ENCODE results near the gene ARFIP1.

Gene ARFIP1

DNA sequence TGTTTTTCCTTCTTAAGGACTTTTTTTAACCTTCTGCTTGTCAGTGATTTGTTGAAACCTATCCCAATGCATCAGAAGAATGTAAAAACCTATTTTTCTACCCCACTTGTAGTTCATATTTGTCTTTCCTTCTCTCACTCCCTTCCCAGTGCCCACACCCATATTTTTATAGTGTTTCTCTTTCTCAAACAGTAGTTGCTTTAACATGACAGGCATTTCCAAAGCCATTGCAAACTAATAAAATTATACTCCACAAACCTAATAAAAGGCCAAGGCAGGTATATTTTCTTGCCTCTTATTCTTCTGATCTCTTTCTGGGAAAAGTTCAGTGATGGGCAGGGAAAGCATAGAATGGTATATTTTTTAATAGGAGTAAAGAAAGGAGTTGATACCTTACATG is 120.6 kb downstream of the ARFIP1 start:
- DNase-seq: no peak

DNA sequence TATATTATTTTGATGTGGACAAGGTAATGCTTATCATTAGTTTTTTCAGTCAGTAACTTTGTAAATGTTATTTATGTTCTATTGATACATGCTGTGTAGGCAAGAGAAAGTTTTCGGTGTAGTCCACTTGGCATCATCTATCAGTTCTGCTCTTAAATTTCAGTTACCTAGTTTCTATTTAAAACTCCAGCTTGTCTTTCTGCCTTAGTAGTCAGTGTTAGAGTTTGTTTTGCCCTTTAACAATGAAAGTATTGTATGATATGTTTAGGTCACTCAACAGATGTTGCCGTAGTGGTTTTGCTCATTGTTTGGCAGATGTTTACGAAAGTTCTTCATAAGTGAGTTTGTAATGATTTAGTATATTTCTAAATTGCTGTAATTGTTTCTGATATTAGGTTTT is 121.5 kb downstream of the ARFIP1 start:
- DNase-seq: no peak

DNA sequence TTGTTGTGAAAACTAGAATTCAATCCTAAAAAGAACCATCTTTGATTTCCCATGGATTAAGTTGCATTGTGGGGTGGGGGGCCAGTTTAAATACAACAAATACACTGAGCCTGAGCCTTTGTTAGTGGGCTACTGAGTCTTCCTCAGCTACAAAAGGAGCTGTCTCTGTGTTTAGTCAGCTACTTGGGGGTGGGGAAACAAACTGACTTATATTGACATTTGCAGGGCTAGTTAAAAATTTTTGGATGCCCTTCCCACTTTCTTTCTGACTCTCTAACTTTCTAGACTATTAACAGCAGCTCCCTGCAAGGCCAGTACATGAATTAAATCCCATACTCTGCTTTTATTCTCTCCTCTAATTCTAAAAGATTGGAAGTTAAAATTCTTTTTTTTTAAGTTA is 123.9 kb downstream of the ARFIP1 start:
- DNase-seq: no peak

DNA sequence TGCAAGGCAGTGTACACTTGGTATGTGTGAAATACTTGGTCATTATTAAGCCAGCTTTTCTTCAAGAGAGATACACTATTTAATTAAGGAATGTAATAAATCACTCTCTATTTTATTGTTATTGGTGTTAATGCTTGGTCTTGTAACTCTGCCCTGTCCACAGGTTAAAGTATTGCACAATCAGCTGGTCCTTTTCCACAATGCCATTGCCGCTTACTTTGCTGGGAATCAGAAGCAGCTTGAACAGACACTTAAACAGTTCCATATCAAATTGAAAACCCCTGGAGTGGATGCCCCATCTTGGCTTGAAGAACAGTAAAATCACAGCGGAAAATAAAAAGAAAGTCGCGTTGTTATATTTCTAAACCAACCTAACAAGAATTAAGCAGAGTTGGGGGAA is 130.1 kb downstream of the ARFIP1 start:
- no peak for DNase-seq

DNA sequence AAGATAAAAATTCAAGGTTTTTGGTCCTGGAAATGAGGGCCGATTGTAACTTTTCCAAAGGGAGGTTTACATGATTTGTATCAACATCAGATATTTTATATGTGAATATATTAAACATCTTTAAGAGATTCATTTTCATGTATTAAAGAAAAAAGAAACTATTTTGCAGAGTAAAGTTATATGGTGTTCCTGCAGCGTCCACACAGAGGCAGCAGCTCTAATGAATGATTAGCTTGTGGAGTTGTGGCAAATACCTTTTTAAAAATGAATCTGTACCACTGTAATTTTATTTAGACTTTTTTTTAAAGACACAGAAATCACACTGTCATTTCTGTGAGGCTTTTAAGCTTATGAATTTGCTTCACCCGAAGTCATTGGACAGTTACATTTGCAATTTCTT is 130.8 kb downstream of the ARFIP1 start:
- no peak for DNase-seq

DNA sequence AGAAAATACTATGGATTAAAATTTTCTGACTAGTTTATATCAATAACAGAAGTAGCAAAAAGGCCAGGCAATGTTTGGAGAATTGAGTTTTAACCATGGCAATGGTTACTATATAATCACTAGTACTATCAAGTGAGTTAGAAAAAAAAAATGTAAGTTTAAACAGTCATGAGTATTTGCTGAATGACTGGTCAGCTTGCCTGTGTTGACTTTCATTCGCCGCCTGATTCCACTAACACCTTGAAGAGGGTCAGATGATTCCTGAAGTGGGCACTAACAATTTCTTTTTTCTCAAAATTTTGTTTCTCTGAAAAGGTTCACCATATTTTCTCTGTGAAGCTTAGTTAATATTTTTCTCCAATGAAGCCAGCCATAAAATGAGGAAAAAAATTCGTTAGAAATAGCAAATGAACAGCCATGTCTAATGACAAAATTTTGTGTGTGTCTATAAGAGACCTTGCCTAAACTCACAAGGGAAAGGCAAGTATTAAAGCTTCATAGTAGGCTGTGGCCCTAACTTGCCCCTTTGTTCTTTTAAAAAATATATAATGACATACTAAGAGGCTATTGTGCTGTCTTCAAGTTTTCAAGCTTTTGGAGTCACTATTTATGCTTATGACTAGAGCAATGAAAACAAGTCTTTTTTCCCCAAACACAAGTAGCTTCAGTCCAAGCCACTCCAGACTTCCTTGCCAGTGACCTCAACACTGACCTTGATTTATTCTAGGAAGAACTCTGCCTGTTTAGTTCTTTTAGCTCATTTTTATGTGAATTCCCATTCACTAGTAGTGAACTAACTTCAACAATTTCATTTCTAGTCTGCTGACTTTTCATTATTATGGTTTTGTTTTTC is 138.0 kb downstream of the ARFIP1 start:
- DNase-seq: no peak

DNA sequence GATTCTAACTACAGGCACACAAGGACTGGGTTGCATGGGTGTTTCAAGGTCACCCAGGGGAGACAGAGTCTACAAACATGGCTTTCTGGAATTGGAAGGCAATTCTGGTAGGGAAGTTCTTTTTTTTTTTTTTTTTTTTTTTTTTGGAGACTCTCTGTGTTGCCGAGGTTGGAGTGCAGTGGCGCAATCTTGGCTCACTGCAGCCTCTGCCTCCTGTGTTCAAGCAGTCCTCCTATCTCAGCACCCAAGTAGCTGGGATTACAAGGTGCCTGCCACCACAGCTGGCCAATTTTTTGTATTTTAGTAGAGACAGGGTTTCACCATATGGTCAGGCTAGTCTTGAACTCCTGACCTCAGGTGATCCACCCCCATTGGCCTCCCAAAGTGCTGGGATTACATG is 140.1 kb downstream of the ARFIP1 start:
- no peak for DNase-seq

DNA sequence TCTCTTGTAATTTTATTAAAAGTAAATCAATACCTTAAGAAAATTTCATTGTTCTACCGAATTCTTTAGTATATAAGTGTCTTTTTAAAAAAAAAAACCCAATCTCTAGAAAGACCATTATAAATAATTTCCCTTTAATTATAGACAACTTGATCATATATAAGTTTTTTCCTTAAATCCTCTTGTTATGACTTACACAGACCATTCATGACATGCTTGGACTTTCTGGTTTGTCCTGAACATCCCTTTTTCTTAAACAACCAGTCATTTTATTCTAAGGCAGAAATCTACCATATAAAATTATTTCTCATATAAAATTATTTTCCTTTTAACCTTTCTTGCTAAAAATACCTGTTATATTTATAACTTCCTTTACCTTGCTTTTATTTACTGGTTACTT is 141.0 kb downstream of the ARFIP1 start:
- no peak for DNase-seq

DNA sequence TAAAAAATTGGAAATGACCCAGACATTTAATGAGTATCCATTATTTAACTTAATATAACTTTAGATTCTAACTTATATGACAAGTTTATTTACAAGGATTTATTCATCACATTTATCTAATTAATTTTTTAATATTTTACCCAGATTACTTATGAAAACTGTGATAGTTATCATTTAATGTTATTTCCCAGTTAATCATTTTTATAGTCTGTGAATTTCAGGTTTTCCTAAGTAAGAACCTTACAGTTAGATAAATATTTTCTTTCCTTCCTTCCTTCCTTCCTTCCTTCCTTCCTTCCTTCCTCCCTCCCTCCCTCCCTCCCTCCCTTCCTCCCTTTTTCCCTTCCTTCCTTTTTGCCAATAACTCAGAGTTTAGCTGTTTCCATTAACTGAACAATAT is 141.5 kb downstream of the ARFIP1 start:
- no peak for DNase-seq

DNA sequence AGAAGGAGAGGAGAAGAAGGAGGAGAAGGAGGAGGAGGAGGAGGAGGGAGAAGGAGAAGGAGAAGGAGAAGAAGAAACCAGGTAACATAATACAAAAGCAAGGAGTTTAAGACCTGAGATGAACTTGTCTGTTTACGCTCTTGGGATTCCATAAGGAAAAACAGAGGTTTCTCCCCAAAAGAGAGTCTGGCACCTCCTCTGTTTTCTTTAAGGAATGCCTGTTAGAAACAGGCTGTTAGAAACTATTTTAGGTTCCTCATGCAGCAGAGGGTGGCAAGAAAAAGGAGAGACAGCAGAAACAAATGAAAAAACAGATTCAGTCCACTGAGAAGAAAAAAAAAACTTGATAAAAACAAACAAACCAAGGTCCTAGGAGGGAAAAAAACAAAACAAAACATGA is 146.1 kb downstream of the ARFIP1 start:
- no peak for DNase-seq

DNA sequence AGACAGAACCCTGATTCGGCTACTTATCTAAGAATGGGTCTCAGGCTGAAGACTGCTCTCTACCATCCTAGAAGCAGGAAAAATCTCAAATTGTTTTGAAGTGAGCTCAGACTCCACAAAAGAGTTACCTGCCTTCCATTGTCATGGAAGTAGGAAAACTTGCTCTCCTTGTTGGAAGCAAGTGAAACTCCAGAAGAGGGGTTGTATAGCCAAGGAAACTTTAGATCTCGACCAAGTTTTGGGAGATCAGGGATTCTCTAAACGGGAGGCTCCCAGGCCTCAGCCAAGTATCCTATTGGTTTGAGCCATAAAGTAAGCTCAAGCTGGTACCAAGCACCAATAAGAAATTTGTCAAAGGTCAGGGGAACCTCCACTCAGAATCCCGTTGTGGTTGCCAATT is 147.2 kb downstream of the ARFIP1 start:
- no peak for DNase-seq

DNA sequence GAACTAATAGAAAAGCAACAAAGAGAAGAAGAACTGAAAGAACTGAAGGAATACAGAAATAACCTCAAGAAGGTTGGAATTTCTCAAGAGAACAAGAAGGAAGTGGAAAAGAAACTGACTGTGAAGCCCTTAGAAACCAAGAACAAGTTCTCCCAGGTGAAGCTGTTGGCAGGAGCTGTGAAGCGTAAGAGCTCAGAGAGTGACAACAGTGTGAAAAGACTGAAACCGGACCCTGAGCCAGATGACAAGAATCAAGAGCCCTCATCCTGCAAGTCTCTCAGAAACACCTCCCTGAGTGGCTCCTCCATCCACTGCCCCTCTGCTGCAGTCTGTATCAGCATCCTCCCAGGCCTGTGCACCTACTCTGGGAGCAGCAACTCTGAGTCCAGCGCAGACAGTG is 148.0 kb downstream of the ARFIP1 start:
- DNase-seq: no peak

DNA sequence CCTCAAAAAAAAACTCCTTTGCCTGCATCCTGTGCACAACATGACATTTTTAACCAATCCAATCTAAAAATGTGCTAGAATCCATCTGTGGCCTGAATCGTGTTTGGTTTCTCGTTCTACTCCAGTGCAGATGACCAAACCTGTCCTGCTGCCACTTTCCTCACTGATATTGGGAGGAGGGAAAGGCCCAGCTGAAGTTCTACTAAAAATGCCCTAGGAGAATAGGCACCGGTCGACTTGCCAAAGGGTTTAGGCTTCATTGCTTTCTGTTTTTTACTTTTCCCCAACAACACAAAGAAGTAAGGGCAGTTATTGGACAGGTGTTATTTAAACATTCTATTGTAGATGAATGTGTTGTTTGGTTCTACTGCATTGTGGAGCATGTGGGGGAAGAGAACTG is 148.5 kb downstream of the ARFIP1 start:
- no peak for DNase-seq

DNA sequence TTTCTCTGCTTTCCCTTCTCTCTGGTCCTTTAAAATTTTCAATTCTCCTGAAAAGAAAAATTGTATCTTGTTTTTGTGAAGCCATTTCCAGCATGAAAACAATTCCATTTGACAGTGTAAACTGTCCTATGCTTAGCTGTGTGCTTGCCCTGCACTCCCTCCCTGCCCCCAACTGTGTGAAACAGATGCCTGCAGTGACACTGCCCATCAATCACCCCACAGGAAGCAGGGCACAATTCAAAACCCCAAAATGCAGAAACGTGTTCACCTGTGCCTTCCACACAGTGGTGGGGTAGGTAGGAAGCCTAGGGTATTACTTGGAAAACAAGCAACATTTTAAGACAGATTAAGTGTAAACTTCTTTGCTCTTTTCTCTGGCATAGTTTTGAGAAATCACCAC is 150.1 kb downstream of the ARFIP1 start:
- DNase-seq: no peak

DNA sequence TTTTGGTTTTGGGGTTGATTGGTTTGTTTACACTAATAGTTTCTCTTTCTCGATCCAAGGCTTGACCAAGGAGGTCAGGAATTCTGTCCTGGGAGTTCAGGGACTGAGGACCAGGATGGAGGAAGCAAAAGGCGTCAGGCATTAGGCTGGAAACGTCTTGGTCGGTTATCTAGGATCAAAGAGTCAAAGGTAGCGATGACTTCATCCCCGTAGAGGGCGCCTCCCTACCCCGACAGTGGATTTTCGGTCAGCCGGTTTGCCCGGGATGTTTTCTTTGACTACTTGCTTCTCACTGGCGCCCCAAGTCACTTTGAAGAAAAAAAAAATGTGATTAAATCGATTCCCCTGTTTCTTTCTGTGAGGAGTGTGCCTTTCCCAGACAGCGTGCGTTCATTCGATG is 155.4 kb downstream of the ARFIP1 start:
- DNase-seq: peak; percentile 51

DNA sequence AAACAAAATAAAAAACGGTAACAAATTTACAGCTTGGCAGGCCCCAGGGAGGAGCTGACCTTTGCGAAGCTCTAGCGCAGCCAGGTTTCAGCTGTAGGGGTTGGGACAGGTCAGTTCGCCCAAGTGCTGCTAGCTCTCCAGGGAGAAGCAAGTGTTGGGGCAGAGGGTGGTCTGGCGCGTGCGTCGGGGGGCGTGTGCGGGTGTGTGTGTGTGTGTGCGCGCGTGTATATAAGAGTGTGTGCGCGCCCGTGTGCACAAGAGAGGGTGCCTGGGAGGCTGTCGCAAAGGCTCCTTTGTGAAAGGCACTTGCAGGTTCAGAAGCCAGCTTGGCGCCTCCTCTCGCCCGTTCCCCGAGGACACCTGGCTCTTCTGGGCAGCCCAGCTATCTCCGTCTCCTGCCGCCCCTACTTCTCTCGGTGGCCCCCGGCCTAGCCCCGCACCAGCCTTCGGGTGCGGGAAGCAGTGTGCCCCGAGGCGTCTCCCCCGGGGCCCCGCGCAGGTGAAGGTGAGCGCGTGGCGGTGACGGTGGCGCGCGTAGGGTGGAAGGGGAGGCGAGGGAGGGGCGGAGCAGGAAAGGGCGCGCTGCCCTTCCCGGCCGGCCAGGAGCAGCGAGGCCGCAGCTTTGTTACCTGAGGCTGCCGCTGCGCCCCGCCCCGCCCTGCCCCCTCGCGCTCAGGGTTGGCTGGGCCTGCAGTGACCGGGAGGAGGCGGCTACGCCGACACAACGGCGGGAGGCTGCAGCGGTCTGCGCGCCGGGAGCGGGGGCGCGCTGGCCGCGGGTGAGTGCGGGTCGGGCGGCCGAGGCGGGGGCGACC is 156.1 kb downstream of the ARFIP1 start, which contains the start of gene FHDC1:
Gene FHDC1, plus strand, starts transcription at position 693 of the 815 bp plus-strand sequence. CDS start 6,735 bp downstream, outside the sequence.
- peak; percentile 68 for DNase-seq

DNA sequence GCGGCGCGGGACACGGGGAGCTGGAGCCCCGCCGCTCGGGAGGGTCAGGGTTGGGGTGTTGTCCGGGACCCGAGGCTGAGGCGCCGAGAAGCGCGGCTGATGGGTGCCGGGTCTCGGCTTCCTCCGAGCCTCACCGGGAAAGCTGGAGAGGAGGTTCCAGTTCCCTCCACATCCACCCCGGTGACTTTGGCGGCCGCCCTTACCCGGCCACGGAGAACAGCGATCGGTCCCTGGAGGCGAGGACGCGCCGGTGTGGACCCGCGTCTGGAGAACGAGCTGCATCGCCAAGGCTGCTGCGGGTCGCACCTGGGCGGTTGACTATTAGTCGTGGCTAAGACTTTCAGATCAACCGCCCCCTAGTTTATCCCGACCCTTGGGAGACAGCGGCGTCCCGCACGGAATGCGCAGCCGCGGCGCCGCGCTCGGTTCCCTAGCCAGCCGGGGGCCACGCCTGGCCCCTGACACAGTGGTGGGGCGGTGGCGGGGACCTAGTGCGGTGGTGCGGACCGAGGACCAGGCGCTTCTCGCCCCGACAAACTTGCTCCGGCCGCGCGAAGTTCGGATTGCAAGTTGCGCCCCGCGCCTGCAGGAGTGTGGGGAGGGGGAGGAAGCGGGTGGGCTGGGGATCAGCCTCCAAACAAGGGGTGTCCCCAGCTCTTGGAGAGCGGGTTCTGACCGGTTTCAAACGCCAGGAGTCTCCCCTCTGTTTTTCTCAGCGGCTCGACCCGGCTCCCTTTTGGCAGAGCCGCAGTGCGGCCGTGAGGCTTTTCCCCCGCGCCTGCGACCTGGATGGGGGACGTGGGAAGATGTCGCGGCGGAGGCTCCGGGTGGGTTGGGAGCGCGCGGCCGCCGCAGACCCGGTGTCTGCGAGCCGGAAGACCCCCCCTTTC is 156.9 kb downstream of the ARFIP1 start:
- peak; percentile 18 for DNase-seq

DNA sequence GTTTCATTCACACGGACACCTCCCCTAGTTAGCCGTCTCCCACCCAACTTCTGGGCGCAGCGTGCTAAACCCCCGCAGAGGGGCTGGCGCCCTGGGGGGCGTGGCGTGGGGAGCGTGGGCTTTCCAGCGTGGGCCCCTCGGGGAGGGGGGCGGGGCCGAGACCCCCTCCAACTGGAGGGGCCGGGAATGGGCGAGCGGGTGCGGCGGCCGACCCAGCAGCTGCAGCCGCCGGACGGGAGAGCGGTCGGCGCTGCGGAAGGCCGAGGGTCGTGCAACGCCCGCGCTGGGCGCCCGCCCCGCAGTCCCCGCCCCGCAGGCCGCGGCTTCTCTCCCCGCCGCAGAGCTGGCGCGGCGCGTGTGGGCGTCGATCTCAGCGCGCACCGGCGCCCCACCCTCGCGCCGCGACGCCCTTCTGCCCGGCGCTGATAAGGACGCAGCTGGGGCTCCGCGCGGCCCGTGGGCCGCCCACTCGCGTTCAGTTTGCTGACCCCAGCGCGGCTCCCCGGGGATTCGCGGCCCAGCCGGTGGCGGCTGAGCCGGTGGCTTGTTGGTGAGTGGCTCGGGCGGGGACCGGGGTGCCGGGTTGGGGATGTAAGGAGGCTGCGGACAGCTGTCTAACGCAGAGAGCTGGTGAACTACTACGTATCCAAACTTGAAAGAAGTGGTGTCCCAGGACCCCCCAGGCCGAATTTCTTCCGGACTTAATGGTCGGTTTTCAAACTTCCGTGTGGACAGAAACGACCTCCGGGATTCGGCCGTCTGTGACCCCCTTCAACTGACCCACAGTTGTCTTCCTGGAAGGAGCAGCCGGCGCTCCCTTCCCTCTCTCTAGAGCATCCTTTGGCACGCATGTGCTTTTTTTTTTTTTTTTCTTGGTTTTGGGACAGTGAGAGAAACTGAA is 157.8 kb downstream of the ARFIP1 start:
- no peak for DNase-seq

DNA sequence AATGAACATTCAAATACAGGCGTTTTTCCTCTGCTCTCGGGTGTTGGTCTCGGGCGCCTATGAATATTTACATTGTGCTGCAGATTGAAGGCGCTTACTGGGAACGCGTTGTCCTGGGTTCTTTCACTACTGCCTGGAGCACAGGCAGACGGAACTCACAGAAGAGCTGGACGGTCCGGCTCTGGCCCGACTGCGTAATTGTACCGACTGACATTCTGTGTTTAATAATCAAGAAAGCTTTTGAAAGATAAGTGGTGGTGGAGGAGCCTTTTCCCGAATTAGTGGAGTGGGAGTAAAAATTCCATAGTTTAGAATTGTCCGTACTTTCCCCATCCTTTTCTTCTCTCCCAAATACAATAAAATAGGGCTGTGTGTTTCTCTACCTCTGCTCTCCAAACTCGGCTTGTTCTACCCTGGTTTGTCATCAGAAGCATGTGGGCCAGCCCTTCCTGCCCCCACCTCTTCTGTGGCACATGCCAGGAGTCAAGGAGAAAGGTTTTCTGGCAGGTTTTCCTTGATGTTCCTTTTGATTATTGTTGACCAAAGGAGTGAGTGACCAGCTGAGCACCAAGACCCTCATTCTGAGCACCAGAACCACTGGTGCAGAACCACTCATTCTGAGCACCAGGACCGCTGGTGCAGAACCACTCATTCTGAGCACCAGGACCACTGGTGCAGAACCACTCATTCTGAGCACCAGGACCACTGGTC is 158.6 kb downstream of the ARFIP1 start:
- no peak for DNase-seq

DNA sequence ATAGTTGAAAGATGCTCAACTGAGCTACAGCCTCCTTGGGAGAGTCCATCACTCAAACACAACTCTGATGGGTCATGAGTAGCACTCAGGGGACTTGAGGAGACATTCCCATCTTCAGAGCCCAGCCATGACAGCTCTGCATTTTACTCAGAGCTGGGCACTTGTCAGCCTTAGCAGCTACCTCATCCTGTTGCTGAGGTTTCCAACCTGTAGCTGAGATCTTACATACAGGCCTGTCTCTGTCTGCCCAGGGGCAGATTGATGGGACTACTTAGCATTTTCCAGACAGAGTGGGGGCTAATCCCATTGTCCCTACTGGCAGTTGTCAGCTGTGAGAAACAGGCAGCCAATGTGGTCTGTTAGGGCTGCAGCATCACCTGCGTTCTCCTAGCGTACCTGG is 159.9 kb downstream of the ARFIP1 start:
- DNase-seq: no peak

DNA sequence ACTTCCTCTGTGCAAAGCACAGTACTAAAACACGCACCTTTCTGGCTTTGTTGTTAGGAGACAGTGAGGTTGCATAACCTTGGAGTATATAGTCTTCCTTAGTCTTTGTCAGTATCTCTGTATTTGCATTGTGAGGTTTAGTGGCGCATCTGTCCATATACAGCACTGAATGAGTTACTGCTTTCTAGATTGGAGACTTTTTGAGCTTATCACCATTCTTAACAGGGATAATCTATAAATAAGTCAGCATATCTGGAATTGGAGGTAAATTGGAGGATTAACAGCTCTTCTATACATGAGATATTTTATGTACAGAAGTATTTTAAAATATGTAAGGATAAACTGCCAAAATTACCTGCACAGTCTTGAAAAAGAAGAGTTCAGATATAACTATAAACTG is 160.7 kb downstream of the ARFIP1 start:
- DNase-seq: no peak

Data from NCI-H2171 treated with DMSO at 0.1 percent for 48 hours (cell line).